22Rv1 (cell line): ENCODE measurements around the gene SHE.

Source experiments
- H3K27ac ChIP-seq: fragments of 450-650 bp; 2 replicates; pipeline ENCODE4 v1.5.1; 2017
- CTCF ChIP-seq: fragments of 450-650 bp; IDR thresholded peaks from 2 replicates; pipeline ENCODE4 v1.5.1; 2017; ENCODE audit warnings: mild to moderate bottlenecking
- ZFX ChIP-seq: fragments of 450-650 bp; IDR thresholded peaks from 2 replicates; pipeline ENCODE4 v1.6.1; 2017; ENCODE audit warnings: antibody characterized with exemption, borderline replicate concordance

Gene SHE

GRCh38 chr1:154485910-154486496 is 16.2 kb downstream of the SHE start:
- TF ChIP-seq CTCF (no peak), ZFX (no peak)
- no peak overlapping the region for H3K27ac ChIP-seq

- H3K27ac ChIP-seq: no peak overlapping the region
- TF ChIP-seq ZFX: no peak
- TF ChIP-seq CTCF: no peak
These were observed 17.1 kb downstream of the SHE start for GRCh38 chr1:154485106-154485505.

GRCh38 chr1:154483941-154484803 is 18.0 kb downstream of the SHE start:
- H3K27ac ChIP-seq: no peak overlapping the region
- TF ChIP-seq CTCF (no peak), ZFX (no peak)

GRCh38 chr1:154481053-154481452 is 21.2 kb downstream of the SHE start:
- TF ChIP-seq CTCF (no peak), ZFX (no peak)
- H3K27ac ChIP-seq: no peak overlapping the region

GRCh38 chr1:154479764-154480421 is 22.3 kb downstream of the SHE start:
- H3K27ac ChIP-seq: no peak overlapping the region
- no peak for TF ChIP-seq ZFX
- TF ChIP-seq CTCF: peak; percentile 98

GRCh38 chr1:154478639-154479038 is 23.6 kb downstream of the SHE start:
- no peak overlapping the region for H3K27ac ChIP-seq
- 0 out of 2 replicates have a peak, but pooled peaks have one; percentile 8 for TF ChIP-seq CTCF
- no peak for TF ChIP-seq ZFX
